Measurements from ENCODE around the gene REC8.

GRCh38 chr14:24132976-24133375 lies 38.9 kb upstream of the REC8 start:
- TF ChIP-seq CTCF (IDR thresholded peaks at IDR 0.05; ENCODE audit: low read depth, low read length, missing input control) (no peak), TAF1 (conservative IDR thresholded peaks at IDR 0.05) (no peak), MAX (IDR thresholded peaks at IDR 0.05) (no peak), RAD21 (IDR thresholded peaks at IDR 0.05) (no peak), RXRA (IDR thresholded peaks at IDR 0.05) (no peak), ZBTB33 (IDR thresholded peaks at IDR 0.05) (no peak), JUND (IDR thresholded peaks at IDR 0.05) (no peak), GABPA (IDR thresholded peaks at IDR 0.05 in 1 of 2, conservative IDR thresholded peaks at IDR 0.05 in 1 of 2) (no peak), HNF4G (IDR thresholded peaks at IDR 0.05) (no peak), SP1 (IDR thresholded peaks at IDR 0.05) (no peak), EGR1 (IDR thresholded peaks at IDR 0.05; ENCODE audit: low read depth in 2 of 2) (no peak)
